Spinal cord (tissue), 10 donors: ENCODE measurements around the gene STAG3. TPM values are rescaled to one million over a fixed set of nuclear protein-coding genes. Genes with fewer than 3 reads are reported as not detected.

Experiments
- DNase-seq, 6 donors: peaks; one replicate each; pipeline versions ENCODE4 v3.0.0 to v3.0.0-alpha.2; 2013 to 2015; ENCODE audit warnings: low spot score in 6 of 6, low read depth in 4 of 6
- H3K27ac ChIP-seq: one replicate; pipeline ENCODE4 v1.5.1; 2013; ENCODE audit warnings: low read depth, low read length, control low read depth
- H3K27me3 ChIP-seq: one replicate; pipeline ENCODE4 v1.6.1; 2013; ENCODE audit warnings: low read length; ENCODE audit not compliant: control insufficient read depth, insufficient read depth
- H3K36me3 ChIP-seq: one replicate; pipeline ENCODE4 v1.6.1; 2013; ENCODE audit warnings: low read length; ENCODE audit not compliant: control insufficient read depth, insufficient read depth
- H3K4me1 ChIP-seq: one replicate; pipeline ENCODE4 v1.6.1; 2013; ENCODE audit warnings: low read length; ENCODE audit not compliant: control insufficient read depth, insufficient read depth
- H3K4me3 ChIP-seq: one replicate; pipeline ENCODE4 v1.5.1; 2013; ENCODE audit warnings: low read depth, low read length, control low read depth
- H3K9me3 ChIP-seq: one replicate; pipeline ENCODE4 v1.6.1; 2013; ENCODE audit warnings: low read length; ENCODE audit not compliant: control insufficient read depth, insufficient read depth
- WGBS: methylation state at CpG from one replicate; pipeline ENCODE4 v1.1.5; 2013; ENCODE audit warnings: missing lambda C conversion rate; ENCODE audit not compliant: insufficient coverage; 5-methylcytosine and 5-hydroxymethylcytosine counted together
- polyA plus RNA-seq, 2 donors: library from polyadenylated mRNA; unstranded; fragments of 120-200 nt; gene quantifications; one replicate each; pipeline ENCODE4 v1.2.1, GENCODE V29; 2013; ENCODE audit not compliant: insufficient read length in 2 of 2
- total RNA-seq, 2 donors: library from RNA; depleted of rRNA in 1 of 2; stranded (reverse); fragments of 120-200 nt in 1 of 2; fragments of >200 nt in 1 of 2; gene quantifications; one replicate each; pipeline versions ENCODE4 v1.2.3 to v1.2.4, GENCODE V29; 2013 to 2014
- donor health status: healthy.

The STAG3 gene
- total and polyA plus RNA-seq, 4 donors = 2.1 to 67.6 (median 18.1) TPM

GRCh38 chr7:100163006-100163531, 14.6 kb upstream of the STAG3 start:
- no peak for DNase-seq
- H3K36me3 ChIP-seq = peaks cover 3% of the 10 kb centered on the region
- peaks cover 12% of the 10 kb centered on the region for H3K27me3 ChIP-seq
- H3K4me3 ChIP-seq = no peak overlapping the region
- H3K9me3 ChIP-seq = no peaks in the 10 kb centered on the region
- 76% methylated on average over 5 of the region's 6 CpGs for WGBS
- H3K27ac ChIP-seq = no peak overlapping the region
- H3K4me1 ChIP-seq = peaks cover 29% of the 10 kb centered on the region

- Histone ChIP-seq H3K4me1 (peaks cover 35% of the 10 kb centered on the region), H3K27ac (no peak overlapping the region), H3K27me3 (peaks cover 14% of the 10 kb centered on the region), H3K9me3 (no peaks in the 10 kb centered on the region), H3K4me3 (no peak overlapping the region), H3K36me3 (peaks cover 3% of the 10 kb centered on the region)
- no peak for DNase-seq
- 90% methylated on average over 4 of the region's 5 CpGs for WGBS
These were observed 13.8 kb upstream of the STAG3 start for GRCh38 chr7:100163871-100164270.

GRCh38 chr7:100166317-100166940, 11.3 kb upstream of the STAG3 start:
- 54% methylated on average over 13 of the region's 16 CpGs for WGBS
- H3K36me3 ChIP-seq = peaks cover 8% of the 10 kb centered on the region
- DNase-seq = no peak
- H3K27me3 ChIP-seq = peaks cover 16% of the 10 kb centered on the region
- H3K9me3 ChIP-seq = no peaks in the 10 kb centered on the region
- H3K4me3 ChIP-seq = no peak overlapping the region
- H3K4me1 ChIP-seq = peaks cover 52% of the 10 kb centered on the region
- no peak overlapping the region for H3K27ac ChIP-seq

GRCh38 chr7:100166970-100167911, 10.5 kb upstream of the STAG3 start:
- WGBS = 33% methylated on average over 8 of the region's 14 CpGs
- no peaks in the 10 kb centered on the region for H3K9me3 ChIP-seq
- peak overlapping the region; percentile 54 for H3K4me3 ChIP-seq
- no peak for DNase-seq
- peaks cover 16% of the 10 kb centered on the region for H3K27me3 ChIP-seq
- H3K27ac ChIP-seq = no peak overlapping the region
- peaks cover 55% of the 10 kb centered on the region for H3K4me1 ChIP-seq
- H3K36me3 ChIP-seq = peaks cover 8% of the 10 kb centered on the region

GRCh38 chr7:100167912-100168323, 9.8 kb upstream of the STAG3 start:
- Histone ChIP-seq H3K4me1 (peaks cover 55% of the 10 kb centered on the region), H3K4me3 (peak overlapping the region; percentile 54), H3K9me3 (no peaks in the 10 kb centered on the region), H3K27me3 (peaks cover 16% of the 10 kb centered on the region), H3K36me3 (peaks cover 8% of the 10 kb centered on the region), H3K27ac (peak overlapping the region; percentile 50)
- WGBS = 3% methylated on average over 10 of the region's 11 CpGs
- DNase-seq = no peak

- Histone ChIP-seq H3K4me3 (no peak overlapping the region), H3K27ac (peak overlapping the region; percentile 50), H3K4me1 (peaks cover 53% of the 10 kb centered on the region), H3K9me3 (no peaks in the 10 kb centered on the region), H3K27me3 (peaks cover 16% of the 10 kb centered on the region), H3K36me3 (peaks cover 21% of the 10 kb centered on the region)
- 52% methylated on average over 3 of the region's 11 CpGs for WGBS
- peak in 1 of 6 donors; percentile 29 for DNase-seq
These were observed 8.4 kb upstream of the STAG3 start for GRCh38 chr7:100169147-100169850.

GRCh38 chr7:100170101-100170897, 7.4 kb upstream of the STAG3 start:
- 66% methylated on average over 3 of the region's 11 CpGs for WGBS
- Histone ChIP-seq H3K4me3 (no peak overlapping the region), H3K27ac (no peak overlapping the region)

GRCh38 chr7:100171087-100171681, 6.5 kb upstream of the STAG3 start:
- WGBS = 5% methylated on average over 61 of the region's 61 CpGs
- peaks cover 28% of the 10 kb centered on the region for H3K36me3 ChIP-seq
- peak in 2 of 6 donors; percentile 35 to 36 for DNase-seq

More at GRCh38 chr7:100170101-100170897, 7.4 kb upstream of the STAG3 start:
- peaks cover 25% of the 10 kb centered on the region for H3K36me3 ChIP-seq
- no peaks in the 10 kb centered on the region for H3K9me3 ChIP-seq
- peaks cover 53% of the 10 kb centered on the region for H3K4me1 ChIP-seq
- peaks cover 16% of the 10 kb centered on the region for H3K27me3 ChIP-seq
- no peak for DNase-seq

More at GRCh38 chr7:100171087-100171681, 6.5 kb upstream of the STAG3 start:
- H3K27me3 ChIP-seq = peaks cover 14% of the 10 kb centered on the region
- H3K9me3 ChIP-seq = no peaks in the 10 kb centered on the region
- H3K4me1 ChIP-seq = peaks cover 60% of the 10 kb centered on the region
- peak overlapping the region; percentile 33 for H3K4me3 ChIP-seq
- no peak overlapping the region for H3K27ac ChIP-seq
